Calu3 (cell line): ENCODE measurements around the gene AJAP1. TPM values are rescaled to one million over a fixed set of nuclear protein-coding genes. Genes with fewer than 3 reads are reported as not detected.

Experiments
- BruUV-seq: library from RNA; stranded (reverse); fragments of 400-500 nt; replicated peaks from 2 replicates; lab custom pipeline; 2021; lab: Mats Ljungman, UMichigan
- CTCF ChIA-PET: fragments of 300-600 bp; sonication (Branson Sonifier 250); formaldehyde crosslinking; loops from one replicate; lab custom pipeline; 2022; ENCODE audit warnings: antibody characterized with exemption; lab: Charles Lee
- DNase-seq: peaks from one replicate; pipeline ENCODE4 v3.0.0; 2022
- H3K27ac Mint-ChIP-seq: one replicate; pipeline ENCODE4 v1.8.0; 2022; ENCODE audit warnings: mixed read lengths; ENCODE audit not compliant: unreplicated experiment
- H3K27me3 Mint-ChIP-seq: one replicate; pipeline ENCODE4 v1.8.0; 2022; ENCODE audit warnings: mixed read lengths; ENCODE audit not compliant: unreplicated experiment
- H3K36me3 Mint-ChIP-seq: one replicate; pipeline ENCODE4 v1.8.0; 2022; ENCODE audit warnings: mild to moderate bottlenecking, moderate library complexity, mixed read lengths; ENCODE audit not compliant: insufficient read depth, unreplicated experiment
- H3K4me1 Mint-ChIP-seq: one replicate; pipeline ENCODE4 v1.8.0; 2022; ENCODE audit warnings: mild to moderate bottlenecking, low read depth, mixed read lengths; ENCODE audit not compliant: unreplicated experiment
- H3K4me3 Mint-ChIP-seq: one replicate; pipeline ENCODE4 v1.8.0; 2022; ENCODE audit warnings: mild to moderate bottlenecking, low read depth, moderate library complexity, mixed read lengths; ENCODE audit not compliant: unreplicated experiment
- H3K9me3 Mint-ChIP-seq: one replicate; pipeline ENCODE4 v1.8.0; 2022; ENCODE audit warnings: low read depth, mixed read lengths; ENCODE audit not compliant: unreplicated experiment
- intact Hi-C: fragments of 100-400 bp; cut with micrococcal nuclease; formaldehyde crosslinking; loops from one replicate; pipeline ENCODE4 v1.10.0; 2022; ENCODE audit not compliant: unreplicated experiment
- total RNA-seq: library from RNA; stranded (reverse); gene quantifications from 2 replicates; pipeline ENCODE4 v1.2.3, GENCODE V29; 2022
- TF ChIP-seq, protein P1 (sequence below): fragments of 200-600 bp; IDR thresholded peaks from one replicate; pipeline ENCODE4 v1.8.0; 2022; ENCODE audit warnings: antibody characterized with exemption; ENCODE audit not compliant: unreplicated experiment

AJAP1 gene
- total RNA-seq, 1 experiment from 2014 or later = not detected

DNA sequence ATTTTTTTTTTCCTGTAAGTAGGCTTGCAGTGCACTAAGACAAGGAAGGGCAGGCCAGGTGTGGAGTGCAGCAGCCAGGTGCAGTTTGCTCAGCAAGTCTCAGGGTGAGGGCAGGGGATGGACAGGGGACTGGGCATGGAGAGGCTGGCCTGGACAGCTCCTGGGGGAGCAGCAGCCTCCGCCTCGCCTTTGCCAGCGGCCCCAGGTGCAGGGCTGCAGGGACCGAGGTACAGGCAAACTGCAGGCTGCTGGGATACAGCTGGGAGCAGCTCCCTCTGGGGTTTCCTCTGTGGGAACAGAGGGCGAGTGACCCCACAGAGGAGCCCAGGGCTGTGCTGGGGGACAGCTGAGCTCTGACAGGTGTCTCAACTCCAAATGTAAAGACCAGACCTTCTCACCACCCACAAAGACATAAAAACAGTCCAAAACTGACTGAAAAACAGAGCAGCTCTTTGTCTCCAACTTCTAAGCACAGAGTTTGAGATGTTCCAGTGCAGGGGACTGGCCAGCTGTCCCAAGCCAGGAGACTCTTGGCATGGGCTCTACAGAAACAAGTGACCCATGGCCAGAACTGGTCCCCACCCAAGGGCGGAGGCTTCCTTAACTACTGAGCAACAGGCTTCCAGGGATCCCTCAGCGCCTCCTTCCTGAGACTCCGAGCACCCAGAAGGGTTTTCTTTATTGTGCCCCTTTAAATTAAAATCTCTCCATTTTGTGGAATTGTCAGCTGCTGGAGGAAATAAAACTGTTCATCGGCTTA is 27.7 kb upstream of the AJAP1 start:
- DNase-seq = no peak
- H3K9me3 Mint-ChIP-seq = peaks cover 2% of the 10 kb centered on the region
- H3K4me1 Mint-ChIP-seq = no peaks in the 10 kb centered on the region
- TF ChIP-seq, protein P1, sequence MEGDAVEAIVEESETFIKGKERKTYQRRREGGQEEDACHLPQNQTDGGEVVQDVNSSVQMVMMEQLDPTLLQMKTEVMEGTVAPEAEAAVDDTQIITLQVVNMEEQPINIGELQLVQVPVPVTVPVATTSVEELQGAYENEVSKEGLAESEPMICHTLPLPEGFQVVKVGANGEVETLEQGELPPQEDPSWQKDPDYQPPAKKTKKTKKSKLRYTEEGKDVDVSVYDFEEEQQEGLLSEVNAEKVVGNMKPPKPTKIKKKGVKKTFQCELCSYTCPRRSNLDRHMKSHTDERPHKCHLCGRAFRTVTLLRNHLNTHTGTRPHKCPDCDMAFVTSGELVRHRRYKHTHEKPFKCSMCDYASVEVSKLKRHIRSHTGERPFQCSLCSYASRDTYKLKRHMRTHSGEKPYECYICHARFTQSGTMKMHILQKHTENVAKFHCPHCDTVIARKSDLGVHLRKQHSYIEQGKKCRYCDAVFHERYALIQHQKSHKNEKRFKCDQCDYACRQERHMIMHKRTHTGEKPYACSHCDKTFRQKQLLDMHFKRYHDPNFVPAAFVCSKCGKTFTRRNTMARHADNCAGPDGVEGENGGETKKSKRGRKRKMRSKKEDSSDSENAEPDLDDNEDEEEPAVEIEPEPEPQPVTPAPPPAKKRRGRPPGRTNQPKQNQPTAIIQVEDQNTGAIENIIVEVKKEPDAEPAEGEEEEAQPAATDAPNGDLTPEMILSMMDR = no peak
- H3K36me3 Mint-ChIP-seq = no peaks in the 10 kb centered on the region
- H3K4me3 Mint-ChIP-seq = no peak overlapping the region
- no peak overlapping the region for H3K27ac Mint-ChIP-seq
- H3K27me3 Mint-ChIP-seq = no peaks in the 10 kb centered on the region
- no TSS peak for BruUV-seq
- CTCF ChIA-PET = no interaction called here
- intact Hi-C loops = no loop called here

DNA sequence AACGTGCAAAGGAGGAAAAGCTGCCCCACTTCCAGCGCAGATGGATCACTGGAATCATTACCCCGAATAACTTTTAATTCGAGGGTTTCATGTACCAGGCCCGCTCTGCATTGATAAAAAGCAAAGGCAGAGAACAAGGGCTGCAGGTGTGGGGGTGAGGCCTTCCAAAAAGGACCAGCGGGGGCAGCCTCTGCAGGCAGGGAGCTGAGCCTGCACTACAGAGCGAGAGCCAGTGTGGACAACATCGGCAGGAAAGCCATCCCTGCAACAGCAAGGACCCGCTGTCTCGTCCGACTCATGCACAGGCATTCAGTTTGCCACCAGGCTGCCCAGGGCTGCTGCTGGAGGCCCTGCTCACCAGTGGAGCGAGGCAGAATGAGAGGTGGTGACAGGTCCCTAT is 27.1 kb upstream of the AJAP1 start:
- no peak overlapping the region for H3K4me3 Mint-ChIP-seq
- no peaks in the 10 kb centered on the region for H3K27me3 Mint-ChIP-seq
- no peaks in the 10 kb centered on the region for H3K4me1 Mint-ChIP-seq
- no peak for DNase-seq
- TF ChIP-seq, protein P1 = no peak
- no peaks in the 10 kb centered on the region for H3K36me3 Mint-ChIP-seq
- no peak overlapping the region for H3K27ac Mint-ChIP-seq
- H3K9me3 Mint-ChIP-seq = peaks cover 5% of the 10 kb centered on the region
- CTCF ChIA-PET = no interaction called here
- BruUV-seq = no TSS peak
- intact Hi-C loops = no loop called here

DNA sequence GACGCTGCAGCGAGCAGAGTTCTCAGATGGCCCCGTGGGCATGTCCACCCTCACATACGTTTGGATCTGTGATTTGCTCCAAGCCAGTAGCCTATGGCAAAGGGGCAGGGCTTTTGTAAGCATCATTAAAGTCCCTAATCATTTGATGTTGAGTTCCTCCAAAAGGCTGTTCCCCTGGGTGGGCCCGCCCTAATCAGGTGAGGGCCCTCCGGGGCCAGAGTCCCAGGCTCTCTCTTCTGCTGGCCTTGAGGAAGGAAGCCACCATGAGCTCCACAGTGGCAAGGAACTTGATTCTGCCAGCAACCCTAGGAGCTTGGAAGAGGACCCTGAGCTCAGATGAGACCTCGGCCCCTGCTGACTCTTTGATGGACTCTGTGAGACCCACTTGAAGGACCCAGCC is 25.4 kb upstream of the AJAP1 start:
- intact Hi-C loops = no loop called here
- H3K9me3 Mint-ChIP-seq = peaks cover 5% of the 10 kb centered on the region
- no TSS peak for BruUV-seq
- no peak overlapping the region for H3K27ac Mint-ChIP-seq
- no peaks in the 10 kb centered on the region for H3K4me1 Mint-ChIP-seq
- no peak overlapping the region for H3K4me3 Mint-ChIP-seq
- TF ChIP-seq, protein P1 = no peak
- no peaks in the 10 kb centered on the region for H3K36me3 Mint-ChIP-seq
- CTCF ChIA-PET = no interaction called here
- no peaks in the 10 kb centered on the region for H3K27me3 Mint-ChIP-seq
- no peak for DNase-seq

DNA sequence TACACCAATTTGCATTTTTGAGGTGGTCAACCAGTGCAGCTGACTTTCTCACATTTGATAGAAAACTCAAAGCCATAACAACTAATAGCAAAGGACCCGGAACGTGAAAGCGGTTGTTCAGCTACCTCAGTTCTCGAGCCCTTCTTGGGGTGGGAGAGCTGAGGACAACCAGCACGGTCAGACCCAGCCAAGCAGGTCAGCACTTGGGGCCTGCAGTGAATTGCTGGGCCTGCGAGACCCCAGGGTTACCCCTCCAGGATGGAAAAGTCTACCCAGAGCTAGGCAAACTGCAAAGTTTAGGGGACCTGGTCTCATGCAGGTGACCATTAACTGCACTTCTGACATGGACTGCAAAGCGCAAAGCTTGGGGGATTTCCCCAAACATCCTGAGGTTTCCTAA is 23.8 kb upstream of the AJAP1 start:
- CTCF ChIA-PET = no interaction called here
- Mint-ChIP-seq H3K9me3 (peaks cover 5% of the 10 kb centered on the region), H3K27ac (no peak overlapping the region), H3K36me3 (no peaks in the 10 kb centered on the region), H3K4me1 (no peaks in the 10 kb centered on the region), H3K27me3 (no peaks in the 10 kb centered on the region), H3K4me3 (no peak overlapping the region)
- intact Hi-C loops = no loop called here
- no TSS peak for BruUV-seq
- no peak for DNase-seq
- TF ChIP-seq, protein P1 = no peak
